GM12878 (cell line): Measurements from ENCODE around the gene RCAN1. TPM values are rescaled to one million over a fixed set of nuclear protein-coding genes. Genes with fewer than 3 reads are reported as not detected.

ENCODE experiments used
- ATAC-seq: fragments of 200-7000 bp; cut with Tn5 transposase; 3 replicates; pipeline ENCODE4 v1.9.1; 2020; ENCODE audit warnings: mild to moderate bottlenecking, moderate library complexity
- BruUV-seq: library from RNA; stranded (reverse); fragments of 400-500 nt; replicated peaks from 2 replicates; lab custom pipeline; 2021; lab: Mats Ljungman, UMichigan
- CTCF ChIA-PET: fragments of 300-600 bp; sonication (Branson Sonifier 250); formaldehyde crosslinking; extraction: SDS; loops from one replicate; lab custom pipeline; 2021; ENCODE audit warnings: inconsistent platforms; lab: Yijun Ruan, JAX
- POLR2A ChIA-PET: fragments of 350-600 bp; formaldehyde crosslinking; extraction: SDS; loops from one replicate; lab custom pipeline; 2021; ENCODE audit warnings: inconsistent platforms; lab: Charles Lee
- RAD21 ChIA-PET: fragments of 300-600 bp; sonication (Branson Sonifier 250); formaldehyde crosslinking; loops from one replicate; lab custom pipeline; 2023; ENCODE audit warnings: antibody characterized with exemption; ENCODE audit not compliant: unreplicated experiment; lab: Charles Lee
- SMC1A ChIA-PET: fragments of 300-600 bp; sonication (Branson Sonifier 250); formaldehyde crosslinking; loops from one replicate; lab custom pipeline; 2023; ENCODE audit not compliant: unreplicated experiment, uncharacterized antibody; lab: Charles Lee
- DNase-seq: peaks from one replicate; pipeline ENCODE4 v3.0.0-alpha.2; 2011; ENCODE audit warnings: low read depth, low spot score
- FAIRE-seq: peaks from 3 replicates; lab custom pipeline; 2011; peaks lifted over from hg19 to GRCh38; lab: Jason Lieb, UNC
- H2AFZ ChIP-seq: 2 replicates; pipeline ENCODE4 v1.6.0; 2011; ENCODE audit warnings: low read depth, low read length, control low read depth; ENCODE audit not compliant: control insufficient read depth
- H3K27ac ChIP-seq: 2 replicates; pipeline ENCODE4 v1.5.1; 2011; ENCODE audit warnings: control low read depth; ENCODE audit not compliant: control insufficient read depth, insufficient read depth
- H3K27me3 ChIP-seq, 2 experiments: replicated peaks in 1 of 2; 2 replicates each; pipeline versions ENCODE4 v1.6.0 to v1.6.1; 2011; ENCODE audit warnings: low read length in 1 of 2; ENCODE audit not compliant: control insufficient read depth in 2 of 2, insufficient read depth in 2 of 2
- H3K36me3 ChIP-seq, 2 experiments: 2 replicates each; pipeline ENCODE4 v1.5.1; 2011; ENCODE audit warnings: low read length in 1 of 2; ENCODE audit not compliant: control insufficient read depth in 2 of 2, insufficient read depth in 2 of 2
- H3K4me1 ChIP-seq: 2 replicates; pipeline ENCODE4 v1.6.1; 2011; ENCODE audit warnings: mild to moderate bottlenecking, low read length, moderate library complexity, mixed read lengths; ENCODE audit not compliant: control insufficient read depth, insufficient read depth
- H3K4me2 ChIP-seq: 2 replicates; pipeline ENCODE4 v1.6.0; 2011; ENCODE audit warnings: control low read depth; ENCODE audit not compliant: control insufficient read depth, insufficient read depth
- H3K4me3 ChIP-seq: fragments of 200-600 bp; sonication (generic); 2 replicates; pipeline ENCODE4 v1.5.1; 2016
- H3K79me2 ChIP-seq: 2 replicates; pipeline ENCODE4 v1.6.0; 2011; ENCODE audit warnings: low read length; ENCODE audit not compliant: control insufficient read depth, insufficient read depth
- H3K9ac ChIP-seq: 2 replicates; pipeline ENCODE4 v1.8.0; 2011; ENCODE audit warnings: low read length, control low read depth, mixed read lengths; ENCODE audit not compliant: control insufficient read depth, insufficient read depth
- H3K9me3 ChIP-seq: replicated peaks from 3 replicates; pipeline ENCODE4 v1.5.1; 2011; ENCODE audit warnings: mild to moderate bottlenecking, low read length; ENCODE audit not compliant: control insufficient read depth, insufficient read depth
- H4K20me1 ChIP-seq: 2 replicates; pipeline ENCODE4 v1.6.0; 2011; ENCODE audit not compliant: control insufficient read depth, insufficient read depth
- ATF7 ChIP-seq: fragments of 450-650 bp; IDR thresholded peaks from 2 replicates; pipeline ENCODE4 v1.6.1; 2016; ENCODE audit warnings: low read depth, mild to moderate bottlenecking
- BCL3 ChIP-seq: IDR thresholded peaks from 2 replicates; pipeline ENCODE4 v1.6.1; 2011; ENCODE audit warnings: borderline replicate concordance, low read depth, mild to moderate bottlenecking, moderate library complexity, low read length; ENCODE audit not compliant: insufficient read depth, poor library complexity, severe bottlenecking
- BRCA1 ChIP-seq: IDR thresholded peaks from 2 replicates; pipeline ENCODE4 v1.6.1; 2011; ENCODE audit warnings: low read depth, low read length, improper control_type of control experiment
- CEBPB ChIP-seq, 2 experiments: fragments of 150-350 bp in 1 of 2; IDR thresholded peaks; 2 replicates each; pipeline ENCODE4 v1.6.1; 2012 to 2014; ENCODE audit warnings: low read depth in 2 of 2, low read length in 2 of 2, borderline replicate concordance in 1 of 2, inconsistent platforms in 1 of 2
- ELK1 ChIP-seq: IDR thresholded peaks from 2 replicates; pipeline ENCODE4 v1.6.1; 2012; ENCODE audit warnings: low read depth, low read length, improper control_type of control experiment
- EP300 ChIP-seq, 2 experiments: fragments of 150-350 bp in 1 of 2; IDR thresholded peaks; 2 replicates each; pipeline ENCODE4 v1.6.1; 2011 to 2012; ENCODE audit warnings: low read depth in 2 of 2, low read length in 2 of 2, borderline replicate concordance in 1 of 2, improper control_type of control experiment in 1 of 2, inconsistent platforms in 1 of 2; ENCODE audit not compliant: control insufficient read depth in 1 of 2
- KDM1A ChIP-seq: fragments of 200-600 bp; sonication (generic); IDR thresholded peaks from 2 replicates; pipeline ENCODE4 v1.6.1; 2016; ENCODE audit warnings: borderline replicate concordance
- KLF5 ChIP-seq: fragments of 450-650 bp; IDR thresholded peaks from 2 replicates; pipeline ENCODE4 v1.6.1; 2014; ENCODE audit warnings: mild to moderate bottlenecking; ENCODE audit not compliant: partially characterized antibody
- NFIC ChIP-seq: IDR thresholded peaks from 2 replicates; pipeline ENCODE4 v1.6.1; 2012; ENCODE audit warnings: low read depth, mild to moderate bottlenecking, inconsistent platforms, low read length, moderate library complexity
- NFYB ChIP-seq: IDR thresholded peaks from 2 replicates; pipeline ENCODE4 v1.6.1; 2011; ENCODE audit warnings: low read depth, mild to moderate bottlenecking, low read length, improper control_type of control experiment, moderate library complexity; ENCODE audit not compliant: insufficient read depth
- POLR2AphosphoS2 ChIP-seq: IDR thresholded peaks from 2 replicates; pipeline ENCODE4 v1.6.1; 2011; ENCODE audit warnings: low read depth, mild to moderate bottlenecking, low read length, improper control_type of control experiment, moderate library complexity
- SKIL ChIP-seq: fragments of 450-650 bp; IDR thresholded peaks from 2 replicates; pipeline ENCODE4 v1.6.1; 2017; ENCODE audit warnings: mild to moderate bottlenecking, low read depth, inconsistent platforms; ENCODE audit not compliant: poor library complexity, severe bottlenecking
- SREBF1 ChIP-seq: IDR thresholded peaks from 2 replicates; pipeline ENCODE4 v1.6.1; 2012; ENCODE audit warnings: mild to moderate bottlenecking, low read length
- SRF ChIP-seq, 2 experiments: IDR thresholded peaks; 2 replicates each; pipeline ENCODE4 v1.6.1; 2011; ENCODE audit warnings: low read depth in 2 of 2, low read length in 2 of 2, mild to moderate bottlenecking in 1 of 2, moderate library complexity in 1 of 2
- USF1 ChIP-seq: IDR thresholded peaks from 2 replicates; pipeline ENCODE4 v1.6.1; 2011; ENCODE audit warnings: borderline replicate concordance, low read depth, mild to moderate bottlenecking, moderate library complexity, mixed read lengths, low read length; ENCODE audit not compliant: insufficient read depth; ENCODE audit errors: extremely low read length
- WGBS: methylation state at CpG from one replicate; pipeline ENCODE4 v1.1.6; 2016; ENCODE audit warnings: low lambda C conversion rate; ENCODE audit not compliant: insufficient replicate concordance, insufficient coverage; ENCODE audit errors: missing lambda C conversion rate; 5-methylcytosine and 5-hydroxymethylcytosine counted together
- in situ Hi-C: fragments of 300-500 bp; cut with MboI; formaldehyde crosslinking; loops from 9 replicates; pipeline ENCODE4 v1.14.3; 2018; ENCODE audit warnings: mixed read lengths
- intact Hi-C: fragments of 100-400 bp; cut with micrococcal nuclease; formaldehyde crosslinking; loops from one replicate; pipeline ENCODE4 v1.14.2; 2022; ENCODE audit not compliant: unreplicated experiment
- polyA plus RNA-seq, 11 experiments: library from polyadenylated mRNA; depleted of rRNA in 4 of 11; unstranded in 6 of 11; stranded (reverse) in 5 of 11; fragments of >200 nt; fragmentation: Nextera tagmentation in 4 of 11; fragmentation: Illumina TruSeq in 1 of 11; extraction: Ambion mirVana in 4 of 11; extraction: Trizol in 1 of 11; gene quantifications; 1 replicate in 1 of 11; 2 replicates in 10 of 11; pipeline versions ENCODE4 v1.2.1 to v1.2.3, GENCODE V29; 2011 to 2016; ENCODE audit warnings: inconsistent platforms in 2 of 11, missing spikeins in 2 of 11, low read depth in 1 of 11
- total RNA-seq, 4 experiments: library from RNA; depleted of rRNA in 3 of 4; stranded (reverse); fragments of >200 nt in 3 of 4; fragmentation: Illumina TruSeq in 1 of 4; extraction: Trizol in 1 of 4; gene quantifications; 2 replicates each; pipeline versions ENCODE4 v1.2.1 to v1.2.3, GENCODE V29; 2013 to 2021

The RCAN1 gene
- total and polyA plus RNA-seq, 10 of the 15 experiments (the other 5 are each of a cell fraction or from before 2014, with no cell fraction given) = 2.8 to 12.9 (median 10.5) TPM

- Histone ChIP-seq H3K9me3 (peaks cover 5% of the 10 kb centered on the region; the same call in 2 of the 3 replicates), H3K4me3 (no peak overlapping the region), H4K20me1 (no peaks in the 10 kb centered on the region), H3K36me3 (no peaks in the 10 kb centered on the region), H3K9ac (no peak overlapping the region), H3K27me3 (no peaks in the 10 kb centered on the region), H3K27ac (no peak overlapping the region), H3K4me1 (no peaks in the 10 kb centered on the region; the same call in 1 of the 2 replicates), H3K4me2 (no peak overlapping the region), H3K79me2 (no peaks in the 10 kb centered on the region), H2AFZ (no peak overlapping the region)
- intact Hi-C loops = no loop called here
- no peak for DNase-seq
- in situ Hi-C loops = no loop called here
- 64% methylated on average over 5 of the region's 5 CpGs for WGBS
- RAD21 ChIA-PET = no interaction called here
- POLR2A ChIA-PET = no interaction called here
- BruUV-seq = no TSS peak
- no peak for ATAC-seq
- FAIRE-seq = no peak
- CTCF ChIA-PET = no interaction called here
- SMC1A ChIA-PET = interaction anchor here (0.7 to 1.0 kb wide), 2 partner anchors 8 to 621 kb away, joined by 3 read pairs; no protein-coding TSS in a partner anchor
- TF ChIP-seq SREBF1 = no peak
- no peak for TF ChIP-seq SKIL
- TF ChIP-seq SRF (IDR thresholded peaks at IDR 0.05; ENCODE audit: low read depth in 2 of 2, low read length in 2 of 2) = no peak
- TF ChIP-seq ELK1 = no peak
- TF ChIP-seq BCL3 = no peak
- TF ChIP-seq EP300 (IDR thresholded peaks at IDR 0.05; ENCODE audit: borderline replicate concordance in 1 of 2, control insufficient read depth in 1 of 2, low read depth in 2 of 2, low read length in 2 of 2) = no peak
- TF ChIP-seq USF1 = no peak
- no peak for TF ChIP-seq POLR2AphosphoS2
- no peak for TF ChIP-seq KDM1A
- TF ChIP-seq CEBPB (IDR thresholded peaks at IDR 0.05; ENCODE audit: borderline replicate concordance in 1 of 2, low read depth in 2 of 2, low read length in 2 of 2) = no peak
- TF ChIP-seq ATF7 = no peak
- no peak for TF ChIP-seq NFIC
- no peak for TF ChIP-seq BRCA1
- TF ChIP-seq KLF5 = no peak
- TF ChIP-seq NFYB = no peak
These were observed 56.7 kb downstream of the RCAN1 start for GRCh38 chr21:34558166-34558565.
